ENCODE measurements around the gene FPR2.

- TF ChIP-seq GATA2 (IDR thresholded peaks at IDR 0.05; ENCODE audit: low read depth, low read length): no peak
- no peak for TF ChIP-seq GATA3 (IDR thresholded peaks at IDR 0.05; ENCODE audit: low read depth, low read length)
Measured at GRCh38 chr19:51800473-51801244, 39.7 kb downstream of the FPR2 start.

Data from SH-SY5Y (cell line).